SK-N-SH treated with all-trans-retinoic acid at 6 μM for 48 hours (cell line): ENCODE results near the gene DNMBP.

Experiments used
- ARNTL ChIP-seq: fragments of 450-650 bp; formaldehyde crosslinking; IDR thresholded peaks from 2 replicates; pipeline ENCODE4 v1.5.0; 2020; ENCODE audit warnings: low read depth, mild to moderate bottlenecking, moderate library complexity, borderline replicate concordance
- BACH2 ChIP-seq: fragments of 250-450 bp; sonication (Bioruptor Pico); IDR thresholded peaks from 2 replicates; pipeline ENCODE4 v1.9.0; 2021; ENCODE audit warnings: mild to moderate bottlenecking, borderline replicate concordance
- ESRRG ChIP-seq: fragments of 250-450 bp; sonication (Bioruptor Pico); IDR thresholded peaks from 2 replicates; pipeline ENCODE4 v1.6.1; 2021; ENCODE audit warnings: mild to moderate bottlenecking
- OSR1 ChIP-seq: fragments of 250-450 bp; sonication (Bioruptor Pico); IDR thresholded peaks from 2 replicates; pipeline ENCODE4 v1.8.0; 2022; ENCODE audit warnings: moderate library complexity, mild to moderate bottlenecking, inconsistent platforms
- PATZ1 ChIP-seq: fragments of 250-450 bp; sonication (Bioruptor Pico); IDR thresholded peaks from 2 replicates; pipeline ENCODE4 v1.8.0; 2020; ENCODE audit warnings: mild to moderate bottlenecking, moderate library complexity, borderline replicate concordance
- PPARA ChIP-seq: fragments of 250-450 bp; sonication (Bioruptor Pico); IDR thresholded peaks from 2 replicates; pipeline ENCODE4 v1.5.0; 2020; ENCODE audit warnings: mild to moderate bottlenecking, borderline replicate concordance
- SNAI2 ChIP-seq: fragments of 250-450 bp; sonication (Bioruptor Pico); IDR thresholded peaks from 2 replicates; pipeline ENCODE4 v1.5.0; 2020; ENCODE audit warnings: mild to moderate bottlenecking, moderate library complexity
- TOX ChIP-seq: fragments of 250-450 bp; sonication (Bioruptor Pico); IDR thresholded peaks from 2 replicates; pipeline ENCODE4 v1.8.0; 2021; ENCODE audit warnings: mild to moderate bottlenecking, moderate library complexity, borderline replicate concordance
- ZFP3 ChIP-seq: fragments of 250-450 bp; sonication (Bioruptor Pico); IDR thresholded peaks from 2 replicates; pipeline ENCODE4 v1.5.0; 2020; ENCODE audit warnings: mild to moderate bottlenecking, moderate library complexity
- ZFP30 ChIP-seq: fragments of 450-650 bp; formaldehyde crosslinking; IDR thresholded peaks from 2 replicates; pipeline ENCODE4 v1.5.0; 2022; ENCODE audit warnings: mild to moderate bottlenecking, moderate library complexity
- TF ChIP-seq, protein P1 (sequence below): fragments of 250-450 bp; sonication (Bioruptor Pico); IDR thresholded peaks from 2 replicates; pipeline ENCODE4 v1.5.1; 2020; ENCODE audit warnings: low read depth, mild to moderate bottlenecking, moderate library complexity
- TF ChIP-seq, protein P2 (sequence below): fragments of 250-450 bp; sonication (Bioruptor Pico); IDR thresholded peaks from 2 replicates; pipeline ENCODE4 v1.5.1; 2021; ENCODE audit warnings: mild to moderate bottlenecking, moderate library complexity
- TF ChIP-seq, protein P3 (sequence below): fragments of 250-450 bp; sonication (Bioruptor Pico); IDR thresholded peaks from 2 replicates; pipeline ENCODE4 v1.5.0; 2020; ENCODE audit warnings: mild to moderate bottlenecking, moderate library complexity

- TF ChIP-seq PPARA (CRISPR knock-in tag) = no peak
- no peak for TF ChIP-seq PATZ1 (CRISPR knock-in tag)
- no peak for TF ChIP-seq ESRRG (CRISPR knock-in tag)
- no peak for TF ChIP-seq ZFP3 (CRISPR knock-in tag)
- no peak for TF ChIP-seq ZFP30
- TF ChIP-seq, protein P1, sequence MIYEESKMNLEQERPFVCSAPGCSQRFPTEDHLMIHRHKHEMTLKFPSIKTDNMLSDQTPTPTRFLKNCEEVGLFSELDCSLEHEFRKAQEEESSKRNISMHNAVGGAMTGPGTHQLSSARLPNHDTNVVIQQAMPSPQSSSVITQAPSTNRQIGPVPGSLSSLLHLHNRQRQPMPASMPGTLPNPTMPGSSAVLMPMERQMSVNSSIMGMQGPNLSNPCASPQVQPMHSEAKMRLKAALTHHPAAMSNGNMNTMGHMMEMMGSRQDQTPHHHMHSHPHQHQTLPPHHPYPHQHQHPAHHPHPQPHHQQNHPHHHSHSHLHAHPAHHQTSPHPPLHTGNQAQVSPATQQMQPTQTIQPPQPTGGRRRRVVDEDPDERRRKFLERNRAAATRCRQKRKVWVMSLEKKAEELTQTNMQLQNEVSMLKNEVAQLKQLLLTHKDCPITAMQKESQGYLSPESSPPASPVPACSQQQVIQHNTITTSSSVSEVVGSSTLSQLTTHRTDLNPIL (CRISPR knock-in tag) = no peak
- TF ChIP-seq OSR1 (CRISPR knock-in tag) = no peak
- TF ChIP-seq BACH2 (CRISPR knock-in tag) = no peak
- no peak for TF ChIP-seq ARNTL (CRISPR knock-in tag)
- TF ChIP-seq, protein P2, sequence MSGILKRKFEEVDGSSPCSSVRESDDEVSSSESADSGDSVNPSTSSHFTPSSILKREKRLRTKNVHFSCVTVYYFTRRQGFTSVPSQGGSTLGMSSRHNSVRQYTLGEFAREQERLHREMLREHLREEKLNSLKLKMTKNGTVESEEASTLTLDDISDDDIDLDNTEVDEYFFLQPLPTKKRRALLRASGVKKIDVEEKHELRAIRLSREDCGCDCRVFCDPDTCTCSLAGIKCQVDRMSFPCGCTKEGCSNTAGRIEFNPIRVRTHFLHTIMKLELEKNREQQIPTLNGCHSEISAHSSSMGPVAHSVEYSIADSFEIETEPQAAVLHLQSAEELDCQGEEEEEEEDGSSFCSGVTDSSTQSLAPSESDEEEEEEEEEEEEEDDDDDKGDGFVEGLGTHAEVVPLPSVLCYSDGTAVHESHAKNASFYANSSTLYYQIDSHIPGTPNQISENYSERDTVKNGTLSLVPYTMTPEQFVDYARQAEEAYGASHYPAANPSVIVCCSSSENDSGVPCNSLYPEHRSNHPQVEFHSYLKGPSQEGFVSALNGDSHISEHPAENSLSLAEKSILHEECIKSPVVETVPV (CRISPR knock-in tag) = no peak
- TF ChIP-seq SNAI2 (CRISPR knock-in tag) = no peak
- no peak for TF ChIP-seq TOX
- TF ChIP-seq, protein P3, sequence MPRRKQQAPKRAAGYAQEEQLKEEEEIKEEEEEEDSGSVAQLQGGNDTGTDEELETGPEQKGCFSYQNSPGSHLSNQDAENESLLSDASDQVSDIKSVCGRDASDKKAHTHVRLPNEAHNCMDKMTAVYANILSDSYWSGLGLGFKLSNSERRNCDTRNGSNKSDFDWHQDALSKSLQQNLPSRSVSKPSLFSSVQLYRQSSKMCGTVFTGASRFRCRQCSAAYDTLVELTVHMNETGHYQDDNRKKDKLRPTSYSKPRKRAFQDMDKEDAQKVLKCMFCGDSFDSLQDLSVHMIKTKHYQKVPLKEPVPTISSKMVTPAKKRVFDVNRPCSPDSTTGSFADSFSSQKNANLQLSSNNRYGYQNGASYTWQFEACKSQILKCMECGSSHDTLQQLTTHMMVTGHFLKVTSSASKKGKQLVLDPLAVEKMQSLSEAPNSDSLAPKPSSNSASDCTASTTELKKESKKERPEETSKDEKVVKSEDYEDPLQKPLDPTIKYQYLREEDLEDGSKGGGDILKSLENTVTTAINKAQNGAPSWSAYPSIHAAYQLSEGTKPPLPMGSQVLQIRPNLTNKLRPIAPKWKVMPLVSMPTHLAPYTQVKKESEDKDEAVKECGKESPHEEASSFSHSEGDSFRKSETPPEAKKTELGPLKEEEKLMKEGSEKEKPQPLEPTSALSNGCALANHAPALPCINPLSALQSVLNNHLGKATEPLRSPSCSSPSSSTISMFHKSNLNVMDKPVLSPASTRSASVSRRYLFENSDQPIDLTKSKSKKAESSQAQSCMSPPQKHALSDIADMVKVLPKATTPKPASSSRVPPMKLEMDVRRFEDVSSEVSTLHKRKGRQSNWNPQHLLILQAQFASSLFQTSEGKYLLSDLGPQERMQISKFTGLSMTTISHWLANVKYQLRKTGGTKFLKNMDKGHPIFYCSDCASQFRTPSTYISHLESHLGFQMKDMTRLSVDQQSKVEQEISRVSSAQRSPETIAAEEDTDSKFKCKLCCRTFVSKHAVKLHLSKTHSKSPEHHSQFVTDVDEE (CRISPR knock-in tag) = no peak
Observed at GRCh38 chr10:99860466-99860865, 149.3 kb downstream of the DNMBP start.
